SU-DHL-6 (cell line): Measurements from ENCODE around the gene ZCCHC18.

Experiments
- H2AFZ ChIP-seq: fragments of 200-600 bp; sonication (generic); 2 replicates; pipeline ENCODE4 v1.6.1; 2014; ENCODE audit warnings: low read depth, mild to moderate bottlenecking, moderate library complexity, mixed read lengths, antibody characterized with exemption, low read length; ENCODE audit not compliant: severe bottlenecking
- H3F3A ChIP-seq: fragments of 200-600 bp; shearing (Covaris generic); 2 replicates; pipeline ENCODE4 v1.6.0; 2016; ENCODE audit warnings: antibody characterized with exemption, mild to moderate bottlenecking; ENCODE audit not compliant: insufficient read depth
- H3K27ac ChIP-seq: fragments of 200-600 bp; sonication (generic); 2 replicates; pipeline ENCODE4 v1.5.1; 2016; ENCODE audit warnings: low read depth, mild to moderate bottlenecking, low read length, moderate library complexity, mixed read lengths
- H3K27me3 ChIP-seq: fragments of 200-600 bp; sonication (generic), shearing (Covaris generic); 2 replicates; pipeline ENCODE4 v1.6.0; 2014; ENCODE audit warnings: mild to moderate bottlenecking, low read length
- H3K36me3 ChIP-seq: fragments of 200-600 bp; sonication (generic); 2 replicates; pipeline ENCODE4 v1.6.1; 2014; ENCODE audit warnings: mild to moderate bottlenecking, low read length, mixed read lengths
- H3K4me2 ChIP-seq: fragments of 300-600, 200-600 bp; shearing (Covaris generic), sonication (generic); 2 replicates; pipeline ENCODE4 v1.6.0; 2014; ENCODE audit warnings: low read length, low read depth, mild to moderate bottlenecking; ENCODE audit not compliant: poor library complexity, severe bottlenecking
- H3K4me3 ChIP-seq: fragments of 200-600 bp; sonication (generic); 2 replicates; pipeline ENCODE4 v1.5.1; 2014; ENCODE audit warnings: antibody characterized with exemption, low read length, mild to moderate bottlenecking, mixed read lengths; ENCODE audit not compliant: insufficient read depth, poor library complexity, severe bottlenecking
- H3K79me2 ChIP-seq: fragments of 200-600 bp; sonication (generic); 2 replicates; pipeline ENCODE4 v1.6.1; 2014; ENCODE audit warnings: mild to moderate bottlenecking, low read length, moderate library complexity; ENCODE audit not compliant: insufficient read depth
- H3K9ac ChIP-seq: fragments of 200-600 bp; sonication (generic); 2 replicates; pipeline ENCODE4 v1.7.0; 2014; ENCODE audit warnings: mild to moderate bottlenecking, low read length
- H3K9me2 ChIP-seq: fragments of 200-600 bp; sonication (generic); replicated peaks from 2 replicates; pipeline ENCODE4 v1.6.1; 2014; ENCODE audit warnings: low read length; ENCODE audit not compliant: insufficient read depth
- H3K9me3 ChIP-seq: fragments of 200-600 bp; sonication (generic); 2 replicates; pipeline ENCODE4 v1.6.1; 2014; ENCODE audit warnings: low read length, mixed read lengths; ENCODE audit not compliant: insufficient read depth
- H4K20me1 ChIP-seq: fragments of 200-600 bp; sonication (generic); 2 replicates; pipeline ENCODE4 v1.6.1; 2014; ENCODE audit warnings: low read depth, mild to moderate bottlenecking, antibody characterized with exemption, low read length, moderate library complexity, mixed read lengths
- CTCF ChIP-seq: fragments of 200-600 bp; sonication (generic); IDR thresholded peaks from one replicate; pipeline ENCODE4 v1.5.1; 2017; ENCODE audit warnings: antibody characterized with exemption, mild to moderate bottlenecking, low read length, moderate library complexity; ENCODE audit not compliant: insufficient read depth, poor library complexity, severe bottlenecking
- EZH2phosphoT487 ChIP-seq: fragments of 200-600 bp; sonication (generic), shearing (Covaris generic); conservative IDR thresholded peaks from 2 replicates; pipeline ENCODE4 v1.6.1; 2018; ENCODE audit warnings: mild to moderate bottlenecking, antibody characterized with exemption, low read length, moderate library complexity, mixed read lengths

The ZCCHC18 gene

GRCh38 chrX:104122829-104123228, 10.5 kb downstream of the ZCCHC18 start:
- Histone ChIP-seq H3K27me3 (no peaks in the 10 kb centered on the region), H3K36me3 (no peaks in the 10 kb centered on the region), H3F3A (no peaks in the 10 kb centered on the region), H3K9ac (no peak overlapping the region), H3K9me2 (no peaks in the 10 kb centered on the region), H3K9me3 (no peaks in the 10 kb centered on the region), H3K79me2 (no peaks in the 10 kb centered on the region), H3K4me2 (no peak overlapping the region), H3K27ac (no peak overlapping the region), H4K20me1 (no peaks in the 10 kb centered on the region), H2AFZ (no peak overlapping the region), H3K4me3 (no peak overlapping the region)
- TF ChIP-seq CTCF (no peak), EZH2phosphoT487 (no peak)

- no peaks in the 10 kb centered on the region for H3K36me3 ChIP-seq
- no peak overlapping the region for H2AFZ ChIP-seq
- no peaks in the 10 kb centered on the region for H3K27me3 ChIP-seq
- H3K9ac ChIP-seq, result no peak overlapping the region
- no peaks in the 10 kb centered on the region for H4K20me1 ChIP-seq
- no peaks in the 10 kb centered on the region for H3K9me3 ChIP-seq
- H3K4me3 ChIP-seq, result no peak overlapping the region
- H3K79me2 ChIP-seq, result no peaks in the 10 kb centered on the region
- TF ChIP-seq EZH2phosphoT487, result no peak
- TF ChIP-seq CTCF, result no peak
- H3F3A ChIP-seq, result no peaks in the 10 kb centered on the region
- no peak overlapping the region for H3K4me2 ChIP-seq
- no peaks in the 10 kb centered on the region for H3K9me2 ChIP-seq
- no peak overlapping the region for H3K27ac ChIP-seq
These were observed 14.5 kb downstream of the ZCCHC18 start for GRCh38 chrX:104126856-104127255.

GRCh38 chrX:104130808-104131207, 18.5 kb downstream of the ZCCHC18 start:
- H3K4me2 ChIP-seq, result no peak overlapping the region
- H4K20me1 ChIP-seq, result no peaks in the 10 kb centered on the region
- no peaks in the 10 kb centered on the region for H3K36me3 ChIP-seq
- no peaks in the 10 kb centered on the region for H3F3A ChIP-seq
- no peaks in the 10 kb centered on the region for H3K27me3 ChIP-seq
- TF ChIP-seq EZH2phosphoT487, result no peak
- TF ChIP-seq CTCF, result no peak
- no peak overlapping the region for H3K27ac ChIP-seq
- H3K9ac ChIP-seq, result no peak overlapping the region
- no peak overlapping the region for H3K4me3 ChIP-seq
- no peak overlapping the region for H2AFZ ChIP-seq
- no peaks in the 10 kb centered on the region for H3K79me2 ChIP-seq
- H3K9me2 ChIP-seq, result no peaks in the 10 kb centered on the region
- no peaks in the 10 kb centered on the region for H3K9me3 ChIP-seq
